Cardiac muscle cell (in vitro differentiated cells and primary cell): ENCODE measurements around the gene HK1. TPM values are rescaled to one million over a fixed set of nuclear protein-coding genes. Genes with fewer than 3 reads are reported as not detected.

ENCODE experiments used
- DNase-seq, 2 donors: peaks; one replicate each; pipeline versions ENCODE4 v3.0.0 to v3.0.0-alpha.2; 2010 to 2017; ENCODE audit warnings: low read depth in 1 of 2, low spot score in 1 of 2
- H3K27ac ChIP-seq: fragments of 200-600 bp; sonication (generic); 2 replicates; pipeline ENCODE4 v1.5.1; 2016
- H3K27me3 ChIP-seq: fragments of 200-600 bp; sonication (generic); 2 replicates; pipeline ENCODE4 v1.6.0; 2016; ENCODE audit warnings: control low read depth
- H3K36me3 ChIP-seq: fragments of 200-600 bp; sonication (generic); 2 replicates; pipeline ENCODE4 v1.5.1; 2016; ENCODE audit warnings: control low read depth
- H3K4me1 ChIP-seq: fragments of 200-600 bp; sonication (generic); 2 replicates; pipeline ENCODE4 v1.8.1; 2017; ENCODE audit warnings: low read depth, mild to moderate bottlenecking, mixed run types
- H3K4me3 ChIP-seq: fragments of 200-600 bp; sonication (generic); 2 replicates; pipeline ENCODE4 v1.5.1; 2016; ENCODE audit warnings: mild to moderate bottlenecking
- H3K9me3 ChIP-seq: fragments of 200-600 bp; sonication (generic); 2 replicates; pipeline ENCODE4 v1.5.1; 2017; ENCODE audit warnings: low read depth, mild to moderate bottlenecking, control low read depth
- CTCF ChIP-seq: IDR thresholded peaks from 2 replicates; pipeline ENCODE4 v1.5.1; 2012; ENCODE audit warnings: low read depth, mild to moderate bottlenecking, low read length
- polyA plus RNA-seq: library from polyadenylated mRNA; unstranded; fragments of >200 nt; fragmentation: Nextera tagmentation; extraction: Ambion mirVana; gene quantifications from 2 replicates; pipeline ENCODE4 v1.2.1, GENCODE V29; 2016
- total RNA-seq: library from RNA; depleted of rRNA; stranded (reverse); fragments of >200 nt; gene quantifications from 2 replicates; pipeline ENCODE4 v1.2.3, GENCODE V29; 2016

HK1 gene
- total and polyA plus RNA-seq, 2 experiments from 2014 or later, result 324 to 347 TPM

- Histone ChIP-seq H3K4me3 (no peak overlapping the region), H3K4me1 (peaks cover 58% of the 10 kb centered on the region), H3K27me3 (no peaks in the 10 kb centered on the region), H3K9me3 (no peaks in the 10 kb centered on the region), H3K27ac (peak overlapping the region; percentile 78), H3K36me3 (no peaks in the 10 kb centered on the region)
- no peak for DNase-seq
- TF ChIP-seq CTCF, result no peak
These were observed 58.6 kb downstream of the HK1 start for GRCh38 chr10:69336952-69337295.

- Histone ChIP-seq H3K27me3 (no peaks in the 10 kb centered on the region), H3K9me3 (no peaks in the 10 kb centered on the region), H3K27ac (peak overlapping the region; percentile 78), H3K36me3 (no peaks in the 10 kb centered on the region), H3K4me1 (peaks cover 52% of the 10 kb centered on the region), H3K4me3 (no peak overlapping the region)
- no peak for TF ChIP-seq CTCF
- peak in 1 of 2 donors; percentile 95 for DNase-seq
These were observed 59.2 kb downstream of the HK1 start for GRCh38 chr10:69337296-69338132.

- H3K9me3 ChIP-seq, result no peaks in the 10 kb centered on the region
- H3K36me3 ChIP-seq, result no peaks in the 10 kb centered on the region
- H3K4me3 ChIP-seq, result no peak overlapping the region
- no peak for TF ChIP-seq CTCF
- H3K4me1 ChIP-seq, result peaks cover 46% of the 10 kb centered on the region
- no peak for DNase-seq
- peak overlapping the region; percentile 78 for H3K27ac ChIP-seq
- H3K27me3 ChIP-seq, result no peaks in the 10 kb centered on the region
These were observed 59.8 kb downstream of the HK1 start for GRCh38 chr10:69338133-69338456.

- Histone ChIP-seq H3K27ac (peak overlapping the region; percentile 78), H3K36me3 (peaks cover under 1% of the 10 kb centered on the region), H3K4me3 (no peak overlapping the region), H3K4me1 (peaks cover 39% of the 10 kb centered on the region), H3K9me3 (no peaks in the 10 kb centered on the region), H3K27me3 (no peaks in the 10 kb centered on the region)
- no peak for DNase-seq
- no peak for TF ChIP-seq CTCF
These were observed 60.5 kb downstream of the HK1 start for GRCh38 chr10:69338547-69339450.

GRCh38 chr10:69340695-69341094 is 62.4 kb downstream of the HK1 start:
- H3K9me3 ChIP-seq, result no peaks in the 10 kb centered on the region
- peaks cover 6% of the 10 kb centered on the region for H3K36me3 ChIP-seq
- no peak overlapping the region for H3K4me3 ChIP-seq
- DNase-seq, result no peak
- no peak for TF ChIP-seq CTCF
- H3K27ac ChIP-seq, result no peak overlapping the region
- H3K27me3 ChIP-seq, result no peaks in the 10 kb centered on the region
- peaks cover 25% of the 10 kb centered on the region for H3K4me1 ChIP-seq
